Uterus (tissue), 2 donors: ENCODE measurements around the gene RANBP3.

ENCODE experiments used
- CTCF ChIP-seq, 4 experiments: fragments of 200-600 bp in 2 of 4; fragments of 450-650 bp in 2 of 4; sonication (generic) in 2 of 4; IDR thresholded peaks; one replicate each; pipeline ENCODE4 v1.5.1; 2016 to 2019; ENCODE audit warnings: antibody characterized with exemption in 4 of 4, mild to moderate bottlenecking in 2 of 4, moderate library complexity in 1 of 4
- POLR2A ChIP-seq, 2 donors: fragments of 450-650 bp; IDR thresholded peaks; one replicate each; pipeline ENCODE4 v1.6.1; 2016; ENCODE audit warnings: antibody characterized with exemption in 2 of 2, mild to moderate bottlenecking in 1 of 2, moderate library complexity in 1 of 2

GRCh38 chr19:5934069-5934401 lies 43.9 kb downstream of the RANBP3 start:
- TF ChIP-seq CTCF (IDR thresholded peaks at IDR 0.05) (no peak), POLR2A (IDR thresholded peaks at IDR 0.05) (no peak)
